K562 (cell line): ENCODE measurements around the gene KCNH2. TPM values are rescaled to one million over a fixed set of nuclear protein-coding genes. Genes with fewer than 3 reads are reported as not detected.

ENCODE experiments used
- CBX8 ChIP-seq: fragments of 200-600 bp; sonication (generic); IDR thresholded peaks from 2 replicates; pipeline ENCODE4 v1.6.1; 2012; ENCODE audit warnings: borderline replicate concordance, mixed run types, low read depth, mild to moderate bottlenecking, moderate library complexity, mixed read lengths, low read length, control low read depth, inconsistent platforms; ENCODE audit not compliant: poor library complexity, severe bottlenecking; ENCODE audit errors: extremely low read depth
- CEBPB ChIP-seq: fragments of 450-650 bp; IDR thresholded peaks from 2 replicates; pipeline ENCODE4 v1.6.1; 2016; ENCODE audit warnings: missing genetic modification characterization, missing compliant biosample characterization
- FOSL1 ChIP-seq: fragments of 200-800 bp; sonication (Bioruptor generic); conservative IDR thresholded peaks from 2 replicates; pipeline ENCODE4 v1.6.1; 2016; ENCODE audit warnings: missing genetic modification characterization, missing compliant biosample characterization
- HEY1 ChIP-seq: fragments of 250-450 bp; sonication (Bioruptor Pico); IDR thresholded peaks from 2 replicates; pipeline ENCODE4 v1.5.0; 2020; ENCODE audit warnings: mild to moderate bottlenecking, moderate library complexity, borderline replicate concordance
- IFI16 ChIP-seq: fragments of 250-450 bp; sonication (Bioruptor Pico); IDR thresholded peaks from 2 replicates; pipeline ENCODE4 v2.1.2; 2022; ENCODE audit warnings: mild to moderate bottlenecking, inconsistent platforms
- KDM1A ChIP-seq, 2 experiments: fragments of 450-650 bp; IDR thresholded peaks; 2 replicates each; pipeline ENCODE4 v1.6.1; 2016; ENCODE audit warnings: mild to moderate bottlenecking in 2 of 2
- MCM3 ChIP-seq: fragments of 450-650 bp; IDR thresholded peaks from 2 replicates; pipeline ENCODE4 v1.6.1; 2016
- POLR2B ChIP-seq: fragments of 450-650 bp; IDR thresholded peaks from 2 replicates; pipeline ENCODE4 v1.6.1; 2018; ENCODE audit warnings: low read depth; ENCODE audit not compliant: partially characterized antibody
- RFX7 ChIP-seq: fragments of 250-450 bp; sonication (Bioruptor Pico); IDR thresholded peaks from 2 replicates; pipeline ENCODE4 v1.5.1; 2021; ENCODE audit warnings: mild to moderate bottlenecking
- TEAD2 ChIP-seq: fragments of 450-650 bp; IDR thresholded peaks from 2 replicates; pipeline ENCODE4 v1.6.1; 2016; ENCODE audit warnings: missing genetic modification characterization, control low read depth, missing compliant biosample characterization
- ZNF57 ChIP-seq: fragments of 450-650 bp; formaldehyde crosslinking; IDR thresholded peaks from 2 replicates; pipeline ENCODE4 v1.4.0; 2020; ENCODE audit warnings: mild to moderate bottlenecking, moderate library complexity
- polyA plus RNA-seq, 8 experiments: library from polyadenylated mRNA; depleted of rRNA in 4 of 8; stranded (reverse) in 5 of 8; unstranded in 3 of 8; fragments of >200 nt; fragmentation: Nextera tagmentation in 2 of 8; fragmentation: Illumina TruSeq in 1 of 8; extraction: Ambion mirVana in 2 of 8; extraction: Trizol in 1 of 8; gene quantifications; 2 replicates each; pipeline versions ENCODE4 v1.2.1 to v1.2.3, GENCODE V29; 2011 to 2014; ENCODE audit warnings: inconsistent platforms in 1 of 8, missing spikeins in 1 of 8
- total RNA-seq, 7 experiments: library from RNA; depleted of rRNA in 6 of 7; stranded (reverse); fragments of >200 nt in 6 of 7; fragmentation: Illumina TruSeq in 2 of 7; extraction: Trizol in 2 of 7; gene quantifications; 2 replicates each; pipeline versions ENCODE4 v1.2.1 to v1.2.3, GENCODE V29; 2011 to 2021; ENCODE audit warnings: low replicate concordance in 1 of 7
- TF ChIP-seq, protein P1 (sequence below): sonication (generic); formaldehyde crosslinking; IDR thresholded peaks from 2 replicates; pipeline ENCODE4 v1.8.0; 2022; ENCODE audit warnings: missing genetic modification reagents, mild to moderate bottlenecking, borderline replicate concordance
- TF ChIP-seq, protein P2 (sequence below): IDR thresholded peaks from 2 replicates; pipeline ENCODE4 v1.6.1; 2011; ENCODE audit not compliant: insufficient read length; ENCODE audit errors: extremely low read depth
- TF ChIP-seq, protein P3 (sequence below): sonication (generic); formaldehyde crosslinking; IDR thresholded peaks from 2 replicates; pipeline ENCODE4 v1.8.0; 2023; ENCODE audit warnings: mild to moderate bottlenecking, missing genetic modification reagents
- TF ChIP-seq, protein P4 (sequence below): fragments of 250-450 bp; sonication (Bioruptor Pico); IDR thresholded peaks from 2 replicates; pipeline ENCODE4 v1.9.0; 2021; ENCODE audit warnings: mild to moderate bottlenecking
- TF ChIP-seq, protein P5 (sequence below): fragments of 250-450 bp; sonication (Bioruptor Pico); IDR thresholded peaks from 2 replicates; pipeline ENCODE4 v1.4.0; 2020; ENCODE audit warnings: mild to moderate bottlenecking, moderate library complexity

KCNH2 gene
- total and polyA plus RNA-seq, 9 of the 15 experiments (the other 6 are each of a cell fraction or from before 2014, with no cell fraction given), result 18.1 to 368 (median 218) TPM

DNA sequence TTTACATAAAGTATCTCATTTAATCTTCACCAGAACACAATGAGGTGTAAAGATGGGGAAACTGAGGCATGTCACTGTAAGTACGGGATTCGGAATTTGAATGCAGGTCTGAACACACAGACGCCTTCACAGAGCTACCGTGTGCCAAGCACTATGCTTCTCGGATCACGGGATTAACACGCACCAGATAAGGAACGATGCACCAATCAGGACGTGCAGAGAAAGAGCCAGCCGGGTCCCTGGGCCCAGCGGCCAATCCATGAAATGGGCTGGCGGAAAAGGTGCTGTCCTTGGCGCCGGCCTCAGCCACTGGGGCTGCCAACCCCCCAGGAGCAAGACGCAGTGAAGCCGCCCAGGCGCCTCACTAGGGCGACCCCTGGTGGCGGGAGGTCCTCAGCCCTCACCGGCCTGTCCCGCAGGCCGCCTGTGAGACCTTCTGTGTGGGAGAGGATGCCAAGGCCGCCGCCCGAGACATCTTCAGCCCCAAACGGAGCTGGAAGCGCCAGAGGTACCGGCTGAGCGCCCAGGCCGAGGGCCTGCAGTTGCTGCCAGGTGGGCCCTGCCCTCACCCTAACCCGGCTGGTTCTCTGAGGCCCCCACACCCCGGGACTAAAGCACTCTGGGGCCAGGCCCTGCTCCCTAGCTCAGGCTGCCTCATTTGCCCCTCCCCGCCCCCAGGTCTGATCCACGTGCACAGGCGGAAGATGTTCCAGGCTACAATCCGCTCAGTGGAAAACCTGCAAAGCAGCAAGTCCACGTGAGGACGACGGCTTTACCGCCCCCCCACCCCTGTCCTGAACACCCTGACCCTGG lies 30.6 kb upstream of the KCNH2 start (continued):
- TF ChIP-seq, protein P1, sequence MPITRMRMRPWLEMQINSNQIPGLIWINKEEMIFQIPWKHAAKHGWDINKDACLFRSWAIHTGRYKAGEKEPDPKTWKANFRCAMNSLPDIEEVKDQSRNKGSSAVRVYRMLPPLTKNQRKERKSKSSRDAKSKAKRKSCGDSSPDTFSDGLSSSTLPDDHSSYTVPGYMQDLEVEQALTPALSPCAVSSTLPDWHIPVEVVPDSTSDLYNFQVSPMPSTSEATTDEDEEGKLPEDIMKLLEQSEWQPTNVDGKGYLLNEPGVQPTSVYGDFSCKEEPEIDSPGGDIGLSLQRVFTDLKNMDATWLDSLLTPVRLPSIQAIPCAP (CRISPR knock-in tag), result peak; percentile 84; the same call in 1 of the 2 replicates
- peak; percentile 27; the same call in 1 of the 2 replicates for TF ChIP-seq HEY1 (CRISPR knock-in tag)
- 0 out of 2 replicates have a peak, but pooled peaks have one; percentile 60 for TF ChIP-seq IFI16
- no peak for TF ChIP-seq MCM3
- no peak for TF ChIP-seq CBX8
- TF ChIP-seq CEBPB, result no peak
- no peak for TF ChIP-seq RFX7 (CRISPR knock-in tag)
- TF ChIP-seq, protein P2, sequence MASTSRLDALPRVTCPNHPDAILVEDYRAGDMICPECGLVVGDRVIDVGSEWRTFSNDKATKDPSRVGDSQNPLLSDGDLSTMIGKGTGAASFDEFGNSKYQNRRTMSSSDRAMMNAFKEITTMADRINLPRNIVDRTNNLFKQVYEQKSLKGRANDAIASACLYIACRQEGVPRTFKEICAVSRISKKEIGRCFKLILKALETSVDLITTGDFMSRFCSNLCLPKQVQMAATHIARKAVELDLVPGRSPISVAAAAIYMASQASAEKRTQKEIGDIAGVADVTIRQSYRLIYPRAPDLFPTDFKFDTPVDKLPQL, result no peak
- TF ChIP-seq KDM1A (IDR thresholded peaks at IDR 0.05), result peak; percentile 86 to 94
- TF ChIP-seq, protein P3, sequence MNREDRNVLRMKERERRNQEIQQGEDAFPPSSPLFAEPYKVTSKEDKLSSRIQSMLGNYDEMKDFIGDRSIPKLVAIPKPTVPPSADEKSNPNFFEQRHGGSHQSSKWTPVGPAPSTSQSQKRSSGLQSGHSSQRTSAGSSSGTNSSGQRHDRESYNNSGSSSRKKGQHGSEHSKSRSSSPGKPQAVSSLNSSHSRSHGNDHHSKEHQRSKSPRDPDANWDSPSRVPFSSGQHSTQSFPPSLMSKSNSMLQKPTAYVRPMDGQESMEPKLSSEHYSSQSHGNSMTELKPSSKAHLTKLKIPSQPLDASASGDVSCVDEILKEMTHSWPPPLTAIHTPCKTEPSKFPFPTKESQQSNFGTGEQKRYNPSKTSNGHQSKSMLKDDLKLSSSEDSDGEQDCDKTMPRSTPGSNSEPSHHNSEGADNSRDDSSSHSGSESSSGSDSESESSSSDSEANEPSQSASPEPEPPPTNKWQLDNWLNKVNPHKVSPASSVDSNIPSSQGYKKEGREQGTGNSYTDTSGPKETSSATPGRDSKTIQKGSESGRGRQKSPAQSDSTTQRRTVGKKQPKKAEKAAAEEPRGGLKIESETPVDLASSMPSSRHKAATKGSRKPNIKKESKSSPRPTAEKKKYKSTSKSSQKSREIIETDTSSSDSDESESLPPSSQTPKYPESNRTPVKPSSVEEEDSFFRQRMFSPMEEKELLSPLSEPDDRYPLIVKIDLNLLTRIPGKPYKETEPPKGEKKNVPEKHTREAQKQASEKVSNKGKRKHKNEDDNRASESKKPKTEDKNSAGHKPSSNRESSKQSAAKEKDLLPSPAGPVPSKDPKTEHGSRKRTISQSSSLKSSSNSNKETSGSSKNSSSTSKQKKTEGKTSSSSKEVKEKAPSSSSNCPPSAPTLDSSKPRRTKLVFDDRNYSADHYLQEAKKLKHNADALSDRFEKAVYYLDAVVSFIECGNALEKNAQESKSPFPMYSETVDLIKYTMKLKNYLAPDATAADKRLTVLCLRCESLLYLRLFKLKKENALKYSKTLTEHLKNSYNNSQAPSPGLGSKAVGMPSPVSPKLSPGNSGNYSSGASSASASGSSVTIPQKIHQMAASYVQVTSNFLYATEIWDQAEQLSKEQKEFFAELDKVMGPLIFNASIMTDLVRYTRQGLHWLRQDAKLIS (CRISPR knock-in tag), result peak; percentile 14
- TF ChIP-seq, protein P4, sequence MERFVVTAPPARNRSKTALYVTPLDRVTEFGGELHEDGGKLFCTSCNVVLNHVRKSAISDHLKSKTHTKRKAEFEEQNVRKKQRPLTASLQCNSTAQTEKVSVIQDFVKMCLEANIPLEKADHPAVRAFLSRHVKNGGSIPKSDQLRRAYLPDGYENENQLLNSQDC (CRISPR knock-in tag), result 0 out of 2 replicates have a peak, but pooled peaks have one; percentile 39
- TF ChIP-seq, protein P5, sequence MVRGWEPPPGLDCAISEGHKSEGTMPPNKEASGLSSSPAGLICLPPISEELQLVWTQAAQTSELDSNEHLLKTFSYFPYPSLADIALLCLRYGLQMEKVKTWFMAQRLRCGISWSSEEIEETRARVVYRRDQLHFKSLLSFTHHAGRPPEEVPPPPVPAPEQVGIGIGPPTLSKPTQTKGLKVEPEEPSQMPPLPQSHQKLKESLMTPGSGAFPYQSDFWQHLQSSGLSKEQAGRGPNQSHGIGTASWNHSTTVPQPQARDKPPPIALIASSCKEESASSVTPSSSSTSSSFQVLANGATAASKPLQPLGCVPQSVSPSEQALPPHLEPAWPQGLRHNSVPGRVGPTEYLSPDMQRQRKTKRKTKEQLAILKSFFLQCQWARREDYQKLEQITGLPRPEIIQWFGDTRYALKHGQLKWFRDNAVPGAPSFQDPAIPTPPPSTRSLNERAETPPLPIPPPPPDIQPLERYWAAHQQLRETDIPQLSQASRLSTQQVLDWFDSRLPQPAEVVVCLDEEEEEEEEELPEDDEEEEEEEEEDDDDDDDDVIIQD (CRISPR knock-in tag), result no peak
- peak; percentile 71 for TF ChIP-seq FOSL1 (tag)
- no peak for TF ChIP-seq TEAD2
- TF ChIP-seq POLR2B, result peak; percentile 79
- peak; percentile 80; the same call in 1 of the 2 replicates for TF ChIP-seq ZNF57
